DOHH2 (cell line): ENCODE measurements around the gene RBBP8NL.

Source experiments
- H3F3A ChIP-seq: fragments of 200-600 bp; sonication (generic), shearing (Covaris generic); 2 replicates; pipeline ENCODE4 v1.6.0; 2016; ENCODE audit warnings: antibody characterized with exemption, mild to moderate bottlenecking; ENCODE audit not compliant: control insufficient read depth, insufficient read depth
- H3K27ac ChIP-seq: fragments of 200-600 bp; sonication (generic); 2 replicates; pipeline ENCODE4 v1.5.1; 2014; ENCODE audit warnings: low read depth, mild to moderate bottlenecking, low read length, moderate library complexity
- H3K27me3 ChIP-seq: fragments of 200-600 bp; sonication (generic); 2 replicates; pipeline ENCODE4 v1.6.1; 2014; ENCODE audit warnings: mild to moderate bottlenecking, low read length, mixed read lengths; ENCODE audit not compliant: control insufficient read depth
- H3K36me3 ChIP-seq: fragments of 200-600 bp; sonication (generic); 2 replicates; pipeline ENCODE4 v1.6.1; 2014; ENCODE audit warnings: mild to moderate bottlenecking, low read length, moderate library complexity, mixed read lengths; ENCODE audit not compliant: control insufficient read depth
- H3K4me1 ChIP-seq: fragments of 200-600 bp; sonication (generic); 2 replicates; pipeline ENCODE4 v1.6.1; 2014; ENCODE audit warnings: mild to moderate bottlenecking, low read length, mixed read lengths; ENCODE audit not compliant: control insufficient read depth
- H3K4me2 ChIP-seq: fragments of 200-600 bp; sonication (generic); 2 replicates; pipeline ENCODE4 v1.6.0; 2014; ENCODE audit warnings: mild to moderate bottlenecking, low read length, moderate library complexity
- H3K4me3 ChIP-seq: fragments of 200-600 bp; sonication (generic); 2 replicates; pipeline ENCODE4 v1.5.1; 2014; ENCODE audit warnings: mild to moderate bottlenecking, low read length, mixed read lengths
- H3K79me2 ChIP-seq: fragments of 200-600 bp; sonication (generic); 2 replicates; pipeline ENCODE4 v1.6.1; 2014; ENCODE audit warnings: mild to moderate bottlenecking, low read length, mixed read lengths; ENCODE audit not compliant: control insufficient read depth
- H3K9me2 ChIP-seq: fragments of 200-600 bp; sonication (generic); replicated peaks from 2 replicates; pipeline ENCODE4 v1.6.1; 2014; ENCODE audit warnings: mild to moderate bottlenecking, low read length, mixed read lengths; ENCODE audit not compliant: control insufficient read depth
- H3K9me3 ChIP-seq: fragments of 200-600 bp; sonication (generic); 2 replicates; pipeline ENCODE4 v1.6.1; 2014; ENCODE audit warnings: antibody characterized with exemption, low read length, mixed read lengths; ENCODE audit not compliant: control insufficient read depth, insufficient read depth
- H4K20me1 ChIP-seq: fragments of 200-600 bp; sonication (generic); 2 replicates; pipeline ENCODE4 v1.6.0; 2014; ENCODE audit warnings: low read depth, mild to moderate bottlenecking, antibody characterized with exemption, low read length, moderate library complexity; ENCODE audit not compliant: control insufficient read depth, insufficient read depth
- CTCF ChIP-seq: fragments of 200-600 bp; sonication (generic); IDR thresholded peaks from one replicate; pipeline ENCODE4 v1.5.1; 2014; ENCODE audit warnings: antibody characterized with exemption, mild to moderate bottlenecking, low read depth, low read length; ENCODE audit not compliant: poor library complexity, severe bottlenecking
- EZH2phosphoT487 ChIP-seq: fragments of 200-600 bp; sonication (generic); IDR thresholded peaks from 2 replicates; pipeline ENCODE4 v1.6.1; 2017; ENCODE audit warnings: borderline replicate concordance, mild to moderate bottlenecking, antibody characterized with exemption, low read length, moderate library complexity, mixed read lengths

RBBP8NL gene

GRCh38 chr20:62463651-62464424 lies 36.5 kb upstream of the RBBP8NL start:
- H3K36me3 ChIP-seq, result no peaks in the 10 kb centered on the region
- no peaks in the 10 kb centered on the region for H3K79me2 ChIP-seq
- H3K4me3 ChIP-seq, result no peak overlapping the region
- TF ChIP-seq EZH2phosphoT487 (no peak), CTCF (no peak)
- H4K20me1 ChIP-seq, result no peaks in the 10 kb centered on the region
- H3K27ac ChIP-seq, result no peak overlapping the region
- no peak overlapping the region for H3K4me2 ChIP-seq
- no peaks in the 10 kb centered on the region for H3F3A ChIP-seq
- no peaks in the 10 kb centered on the region for H3K27me3 ChIP-seq
- no peaks in the 10 kb centered on the region for H3K9me3 ChIP-seq
- H3K9me2 ChIP-seq, result no peaks in the 10 kb centered on the region
- no peaks in the 10 kb centered on the region for H3K4me1 ChIP-seq

GRCh38 chr20:62462976-62463592 lies 35.7 kb upstream of the RBBP8NL start:
- no peaks in the 10 kb centered on the region for H3F3A ChIP-seq
- no peaks in the 10 kb centered on the region for H3K36me3 ChIP-seq
- no peaks in the 10 kb centered on the region for H3K9me2 ChIP-seq
- H3K79me2 ChIP-seq, result no peaks in the 10 kb centered on the region
- TF ChIP-seq CTCF, result no peak
- TF ChIP-seq EZH2phosphoT487, result no peak
- no peak overlapping the region for H3K4me3 ChIP-seq
- H3K4me2 ChIP-seq, result no peak overlapping the region
- no peaks in the 10 kb centered on the region for H3K9me3 ChIP-seq
- no peak overlapping the region for H3K27ac ChIP-seq
- H4K20me1 ChIP-seq, result no peaks in the 10 kb centered on the region
- no peaks in the 10 kb centered on the region for H3K27me3 ChIP-seq
- no peaks in the 10 kb centered on the region for H3K4me1 ChIP-seq

GRCh38 chr20:62461834-62462233 lies 34.5 kb upstream of the RBBP8NL start:
- TF ChIP-seq EZH2phosphoT487 (no peak), CTCF (no peak)
- Histone ChIP-seq H3K27ac (no peak overlapping the region), H3K36me3 (no peaks in the 10 kb centered on the region), H3K4me3 (no peak overlapping the region), H3F3A (no peaks in the 10 kb centered on the region), H3K4me2 (no peak overlapping the region), H3K27me3 (no peaks in the 10 kb centered on the region), H3K9me2 (no peaks in the 10 kb centered on the region), H3K79me2 (no peaks in the 10 kb centered on the region), H4K20me1 (no peaks in the 10 kb centered on the region), H3K4me1 (no peaks in the 10 kb centered on the region), H3K9me3 (no peaks in the 10 kb centered on the region)
